Measurements from ENCODE around the gene NTN4.
"Not testable (repeated sequence)": the region's sequence is repeated elsewhere in the genome, so short reads cannot be mapped to it uniquely, and the experiment has no call there.

NTN4 gene

DNA sequence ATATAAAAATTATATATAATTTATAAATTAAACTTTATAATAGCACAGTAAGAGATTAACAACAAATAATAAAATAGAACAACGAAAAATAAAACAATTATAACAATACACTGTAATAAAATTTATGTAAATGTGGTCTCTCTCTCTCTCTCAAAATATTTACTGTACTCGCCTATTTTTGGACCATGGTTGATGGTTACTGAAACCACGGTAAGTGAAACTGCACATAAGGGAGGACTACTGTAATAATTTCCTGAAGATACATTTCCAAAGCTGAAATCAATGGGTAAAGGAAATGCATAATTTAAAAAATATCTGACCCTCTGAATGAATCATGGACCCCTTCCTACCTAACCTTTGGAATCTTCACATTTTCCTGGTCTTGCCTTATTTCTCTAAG lies 48.9 kb downstream of the NTN4 start:
- Mint-ChIP-seq H3K4me1 (ENCODE audit: low read depth) (no peaks in the 10 kb centered on the region), H3K27ac (no peak overlapping the region), H3K36me3 (ENCODE audit: low read depth) (no peaks in the 10 kb centered on the region), H3K4me3 (no peak overlapping the region), H3K27me3 (ENCODE audit: low read depth) (no peaks in the 10 kb centered on the region), H3K9me3 (no peaks in the 10 kb centered on the region)

DNA sequence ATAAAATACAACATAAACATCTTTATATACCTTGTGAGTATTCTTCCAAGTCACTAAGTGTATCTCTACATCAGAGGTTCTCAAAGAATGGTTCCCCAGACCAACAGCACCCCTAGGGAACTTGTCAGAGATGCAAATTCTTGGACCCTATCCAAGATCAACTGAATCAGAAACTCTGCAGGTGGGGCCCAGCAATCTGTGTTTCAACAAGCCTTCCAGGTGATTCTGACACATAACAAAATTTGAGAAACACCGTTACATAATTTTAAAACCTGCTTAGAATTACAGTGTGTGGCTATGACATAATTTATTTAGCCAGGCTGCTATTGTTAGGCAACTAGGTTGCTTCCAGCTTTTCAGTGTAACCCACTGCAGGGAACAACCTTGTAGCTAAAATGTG lies 49.8 kb downstream of the NTN4 start:
- no peaks in the 10 kb centered on the region for H3K27me3 Mint-ChIP-seq (ENCODE audit: low read depth)
- H3K36me3 Mint-ChIP-seq (ENCODE audit: low read depth): no peaks in the 10 kb centered on the region
- no peaks in the 10 kb centered on the region for H3K9me3 Mint-ChIP-seq
- no peak overlapping the region for H3K4me3 Mint-ChIP-seq
- H3K4me1 Mint-ChIP-seq (ENCODE audit: low read depth): no peaks in the 10 kb centered on the region
- no peak overlapping the region for H3K27ac Mint-ChIP-seq

DNA sequence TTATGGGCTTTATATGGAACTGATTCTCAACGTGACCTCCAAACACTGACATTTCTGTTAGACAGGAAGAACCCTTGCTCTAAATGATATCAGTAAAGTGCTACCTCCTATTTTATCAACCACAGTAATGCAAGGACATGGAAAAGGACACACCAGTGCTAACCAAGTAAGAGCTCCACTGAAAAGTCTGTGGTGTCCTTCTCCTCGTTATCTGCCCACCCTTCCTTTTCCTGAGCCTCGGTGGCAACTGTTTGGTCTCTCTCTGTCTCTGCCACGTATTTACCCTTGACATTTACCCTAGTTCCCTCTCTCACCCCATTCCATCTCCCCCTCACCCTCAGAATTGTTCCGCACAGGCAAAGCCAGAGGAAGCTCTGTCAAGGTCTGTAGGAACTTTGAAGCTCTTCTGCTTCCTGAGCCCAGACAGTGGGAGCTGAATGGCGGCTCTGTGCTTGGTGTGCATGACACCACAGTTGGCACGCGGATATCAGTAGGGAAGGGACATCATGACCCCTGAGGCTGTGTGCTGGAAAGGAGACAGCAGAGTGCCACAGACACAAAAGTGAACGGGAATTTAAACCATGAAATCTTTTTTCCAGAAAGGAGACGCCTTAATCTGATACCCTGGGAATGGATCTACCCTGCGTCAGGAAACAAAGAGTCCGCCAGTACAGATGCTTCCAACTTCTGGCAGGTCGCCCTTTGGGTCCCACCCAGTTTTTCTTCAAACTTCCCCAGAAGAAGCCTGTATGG lies 50.8 kb downstream of the NTN4 start:
- Mint-ChIP-seq H3K36me3 (ENCODE audit: low read depth) (no peaks in the 10 kb centered on the region), H3K4me3 (no peak overlapping the region), H3K9me3 (no peaks in the 10 kb centered on the region), H3K27me3 (ENCODE audit: low read depth) (no peaks in the 10 kb centered on the region), H3K27ac (no peak overlapping the region), H3K4me1 (ENCODE audit: low read depth) (no peaks in the 10 kb centered on the region)

DNA sequence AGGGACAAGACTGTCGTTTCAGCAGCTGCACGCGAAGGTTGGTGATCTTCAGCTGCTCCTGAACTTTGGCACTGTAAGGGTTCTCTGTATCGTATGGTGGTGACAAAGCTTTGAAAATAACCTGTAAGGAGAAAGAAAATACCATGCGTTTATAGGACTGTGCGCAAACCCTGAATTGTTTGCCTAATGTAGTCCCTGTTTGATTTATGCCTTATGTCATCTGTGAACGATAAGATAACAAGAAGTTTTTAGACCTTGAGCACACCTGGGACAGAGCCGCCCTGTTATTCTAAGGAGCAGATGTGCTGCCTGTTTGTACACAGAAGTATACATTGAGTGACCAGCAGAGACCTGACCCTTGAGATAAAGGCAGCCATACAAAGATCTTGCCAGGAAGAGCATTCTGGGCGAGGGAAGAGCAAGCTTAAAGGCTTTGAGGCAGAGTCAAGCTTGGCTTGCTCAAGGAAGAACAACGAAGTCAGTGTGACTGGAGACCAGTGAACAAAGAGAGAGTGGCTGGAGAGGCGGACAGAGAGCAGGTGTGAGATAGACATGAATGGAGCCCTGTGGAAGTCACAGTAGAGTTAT lies 52.4 kb downstream of the NTN4 start:
- Mint-ChIP-seq H3K9me3 (no peaks in the 10 kb centered on the region), H3K4me3 (no peak overlapping the region), H3K4me1 (ENCODE audit: low read depth) (no peaks in the 10 kb centered on the region), H3K27ac (no peak overlapping the region), H3K27me3 (ENCODE audit: low read depth) (no peaks in the 10 kb centered on the region), H3K36me3 (ENCODE audit: low read depth) (no peaks in the 10 kb centered on the region)

DNA sequence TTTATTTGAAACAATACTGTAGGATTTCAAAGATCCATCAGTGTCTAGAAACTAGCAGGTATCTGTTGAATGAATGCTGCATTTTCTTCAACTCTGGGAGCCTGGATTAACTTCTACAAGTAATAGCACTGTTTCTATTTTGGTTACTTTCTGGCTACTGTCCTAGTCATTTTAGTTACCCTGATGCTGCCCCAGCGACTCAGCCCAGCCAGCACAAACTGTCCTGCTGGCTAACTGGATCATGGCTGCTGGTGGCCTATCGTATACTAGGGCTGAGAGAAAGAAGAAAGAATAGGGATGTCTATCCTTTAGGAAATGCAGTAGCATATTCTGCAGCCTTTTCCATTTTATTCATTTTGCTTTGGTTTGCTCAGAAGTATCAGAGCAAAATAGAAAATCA lies 53.9 kb downstream of the NTN4 start:
- no peaks in the 10 kb centered on the region for H3K4me1 Mint-ChIP-seq (ENCODE audit: low read depth)
- H3K27me3 Mint-ChIP-seq (ENCODE audit: low read depth): no peaks in the 10 kb centered on the region
- H3K27ac Mint-ChIP-seq: no peak overlapping the region
- H3K9me3 Mint-ChIP-seq: no peaks in the 10 kb centered on the region
- no peak overlapping the region for H3K4me3 Mint-ChIP-seq
- H3K36me3 Mint-ChIP-seq (ENCODE audit: low read depth): no peaks in the 10 kb centered on the region

DNA sequence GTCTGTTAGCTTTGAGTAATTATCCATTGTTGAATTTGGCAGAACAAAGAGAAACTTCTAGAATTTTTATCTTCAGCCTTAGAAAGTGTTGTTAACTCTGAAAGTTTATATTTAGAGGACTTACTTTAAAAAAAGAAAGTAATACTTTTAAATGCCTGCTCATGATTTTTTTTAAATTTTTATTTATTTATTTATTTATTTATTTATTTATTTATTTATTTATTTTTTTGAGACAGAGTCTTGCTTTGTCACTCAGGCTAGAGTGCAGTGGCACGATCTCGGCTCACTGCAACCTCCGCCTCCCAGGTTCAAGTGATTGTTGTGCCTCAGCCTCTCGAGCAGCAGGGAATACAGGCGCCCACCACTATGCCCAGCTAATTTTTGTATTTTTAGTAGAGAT lies 54.8 kb downstream of the NTN4 start:
- not testable (repeated sequence) for H3K4me1 Mint-ChIP-seq (ENCODE audit: low read depth); H3K27me3 Mint-ChIP-seq (ENCODE audit: low read depth); H3K36me3 Mint-ChIP-seq (ENCODE audit: low read depth); H3K27ac Mint-ChIP-seq; H3K9me3 Mint-ChIP-seq; H3K4me3 Mint-ChIP-seq

DNA sequence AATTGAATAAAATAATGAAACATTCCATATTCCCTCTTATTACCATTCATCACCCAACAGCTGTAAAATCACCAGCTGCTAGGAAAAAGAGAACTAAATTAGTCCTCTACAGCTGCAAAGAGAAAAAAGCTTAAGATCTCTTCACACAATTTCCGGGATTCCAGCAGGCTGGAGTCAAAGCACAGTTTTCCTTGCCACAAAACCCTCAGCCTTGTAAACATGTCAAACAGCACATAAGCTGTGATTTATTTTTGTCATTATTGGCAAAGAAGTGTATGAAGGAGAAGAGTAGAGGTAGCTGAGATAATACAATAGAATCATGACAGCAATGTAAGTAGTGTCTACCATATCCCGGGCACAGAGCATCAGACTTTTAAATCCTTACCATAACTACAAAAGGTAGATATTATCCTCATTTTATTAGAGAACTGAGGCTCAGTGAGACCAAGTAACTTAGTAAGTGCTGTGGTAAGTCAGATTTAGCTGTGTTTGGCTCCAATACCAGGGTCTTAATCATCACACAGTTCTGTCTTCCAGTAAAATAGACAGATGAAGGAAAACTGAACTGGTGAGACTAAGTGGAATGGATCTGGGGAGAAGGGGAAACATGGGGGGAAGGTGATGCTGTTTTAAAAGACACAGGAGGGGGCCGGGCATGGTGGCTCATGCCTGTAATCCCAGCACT lies 57.3 kb downstream of the NTN4 start:
- H3K36me3 Mint-ChIP-seq (ENCODE audit: low read depth): no peaks in the 10 kb centered on the region
- H3K4me1 Mint-ChIP-seq (ENCODE audit: low read depth): no peaks in the 10 kb centered on the region
- H3K27me3 Mint-ChIP-seq (ENCODE audit: low read depth): no peaks in the 10 kb centered on the region
- H3K9me3 Mint-ChIP-seq: no peaks in the 10 kb centered on the region
- no peak overlapping the region for H3K4me3 Mint-ChIP-seq
- H3K27ac Mint-ChIP-seq: no peak overlapping the region

DNA sequence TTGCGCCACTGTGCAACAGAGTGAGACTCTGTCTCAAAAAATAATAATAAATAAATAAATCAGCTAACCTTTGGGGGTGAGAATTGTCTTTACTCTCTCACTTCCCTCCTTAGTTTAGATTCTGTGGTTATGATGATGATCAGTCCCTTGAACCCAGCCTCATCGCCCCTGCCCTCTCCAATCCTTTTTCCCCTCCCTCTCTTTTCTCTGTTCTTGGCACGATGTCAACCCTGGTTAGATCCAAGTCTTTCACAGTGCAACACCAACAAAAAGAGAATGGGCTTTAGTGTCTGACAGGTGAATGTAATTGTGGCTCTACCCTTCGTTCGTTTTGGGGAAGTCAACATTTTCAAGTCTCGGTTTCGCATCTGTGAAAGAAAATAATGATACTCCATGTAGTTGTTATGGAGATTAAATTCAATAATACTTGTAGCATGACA lies 59.0 kb downstream of the NTN4 start:
- peaks cover 5% of the 10 kb centered on the region for H3K27me3 Mint-ChIP-seq (ENCODE audit: low read depth)
- no peak overlapping the region for H3K27ac Mint-ChIP-seq
- no peak overlapping the region for H3K4me3 Mint-ChIP-seq
- H3K4me1 Mint-ChIP-seq (ENCODE audit: low read depth): no peaks in the 10 kb centered on the region
- peaks cover 8% of the 10 kb centered on the region for H3K9me3 Mint-ChIP-seq
- no peaks in the 10 kb centered on the region for H3K36me3 Mint-ChIP-seq (ENCODE audit: low read depth)

DNA sequence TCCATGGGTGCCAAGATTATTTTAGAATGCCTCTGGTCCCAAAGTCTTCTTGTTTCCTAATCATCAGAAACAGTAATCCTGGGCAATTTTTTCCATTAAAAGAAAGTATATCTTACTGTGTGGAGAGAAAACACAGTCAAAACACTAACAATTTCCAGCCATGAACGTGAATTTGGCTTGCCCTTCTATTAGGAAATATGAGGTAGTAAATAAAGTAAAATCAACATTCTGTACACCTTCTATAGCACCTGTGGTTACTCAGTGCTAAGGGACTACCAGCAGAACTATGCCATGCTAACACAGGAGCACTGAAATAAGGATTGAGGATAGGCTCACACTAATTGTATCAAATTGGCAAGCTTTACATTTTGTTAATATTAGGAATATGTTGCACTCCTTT lies 60.1 kb downstream of the NTN4 start:
- H3K36me3 Mint-ChIP-seq (ENCODE audit: low read depth): no peaks in the 10 kb centered on the region
- H3K4me1 Mint-ChIP-seq (ENCODE audit: low read depth): no peaks in the 10 kb centered on the region
- peaks cover 12% of the 10 kb centered on the region for H3K9me3 Mint-ChIP-seq
- H3K4me3 Mint-ChIP-seq: no peak overlapping the region
- H3K27ac Mint-ChIP-seq: no peak overlapping the region
- peaks cover 11% of the 10 kb centered on the region for H3K27me3 Mint-ChIP-seq (ENCODE audit: low read depth)

DNA sequence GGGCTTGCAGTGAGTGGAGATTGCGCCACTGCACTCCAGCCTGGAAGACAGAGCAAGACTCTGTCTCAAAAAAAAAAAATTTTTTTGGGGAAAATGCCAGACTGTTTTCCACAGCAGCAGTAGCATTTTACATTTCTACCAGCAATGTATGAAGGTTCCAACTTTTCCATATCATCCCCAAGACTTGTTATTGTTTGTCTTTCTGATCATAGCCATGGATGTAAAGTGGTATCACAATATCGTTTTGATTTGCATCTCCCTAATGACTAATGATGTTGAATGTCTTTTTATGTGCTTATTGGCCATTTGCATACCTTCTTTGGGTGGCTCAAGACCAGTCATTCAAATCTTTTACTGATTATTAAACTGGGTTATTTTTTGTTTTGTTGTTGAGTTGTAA lies 63.7 kb downstream of the NTN4 start:
- Mint-ChIP-seq H3K4me3 (no peak overlapping the region), H3K4me1 (ENCODE audit: low read depth) (no peaks in the 10 kb centered on the region), H3K27ac (no peak overlapping the region), H3K9me3 (peaks cover 12% of the 10 kb centered on the region), H3K36me3 (ENCODE audit: low read depth) (no peaks in the 10 kb centered on the region), H3K27me3 (ENCODE audit: low read depth) (peaks cover 11% of the 10 kb centered on the region)

DNA sequence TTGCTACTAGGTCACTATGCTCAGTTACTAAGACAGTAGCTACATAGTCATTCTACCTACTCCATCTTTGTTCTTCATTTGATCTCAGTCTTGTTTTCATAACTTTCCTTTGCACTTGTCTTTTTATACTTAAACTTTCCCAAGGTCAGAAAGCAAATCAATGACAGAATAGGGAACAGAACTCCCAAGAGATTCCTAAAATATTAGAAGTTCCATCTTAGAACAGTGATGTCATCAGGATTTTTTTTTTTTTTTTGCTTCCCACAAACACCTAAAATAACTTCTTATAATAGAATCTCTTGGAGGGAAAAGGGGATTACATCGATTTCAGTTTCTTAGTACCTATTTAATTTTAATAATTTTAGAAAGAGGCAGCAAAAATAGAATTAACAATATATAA lies 65.8 kb downstream of the NTN4 start:
- peaks cover 12% of the 10 kb centered on the region for H3K9me3 Mint-ChIP-seq
- H3K27ac Mint-ChIP-seq: no peak overlapping the region
- H3K4me1 Mint-ChIP-seq (ENCODE audit: low read depth): no peaks in the 10 kb centered on the region
- H3K27me3 Mint-ChIP-seq (ENCODE audit: low read depth): peaks cover 11% of the 10 kb centered on the region
- H3K4me3 Mint-ChIP-seq: no peak overlapping the region
- H3K36me3 Mint-ChIP-seq (ENCODE audit: low read depth): no peaks in the 10 kb centered on the region

DNA sequence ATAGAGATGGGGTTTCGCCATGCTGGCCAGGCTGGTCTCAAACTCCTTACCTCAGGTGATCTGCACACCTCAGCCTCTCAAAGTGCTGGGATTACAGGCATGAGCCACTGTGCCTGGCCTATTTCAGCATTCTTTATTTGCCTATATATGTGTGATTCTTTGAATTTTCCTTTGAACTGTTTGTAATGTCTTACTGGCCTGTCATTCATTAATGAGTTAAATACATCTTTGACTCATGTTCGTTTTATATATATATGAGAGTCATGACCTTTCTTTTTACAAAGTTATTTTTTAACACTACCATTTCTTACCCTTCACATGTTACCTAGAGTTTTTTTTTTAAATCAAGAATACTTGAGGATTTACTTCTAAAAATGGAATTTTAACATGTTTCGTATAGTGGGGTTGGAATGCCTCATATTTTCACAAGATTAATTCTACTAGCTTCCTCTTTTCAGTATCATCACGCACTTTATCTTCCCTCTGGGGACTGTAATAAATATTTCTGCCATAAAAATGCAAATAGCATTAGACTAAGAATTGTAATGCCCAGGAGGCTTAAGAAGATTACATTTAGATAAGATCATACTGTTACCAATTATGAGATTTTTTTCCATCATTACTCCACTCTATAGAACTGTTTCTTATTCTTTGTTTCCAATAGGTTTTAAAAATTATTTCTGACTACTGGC lies 66.7 kb downstream of the NTN4 start:
- Mint-ChIP-seq H3K27me3 (ENCODE audit: low read depth) (peaks cover 11% of the 10 kb centered on the region), H3K4me1 (ENCODE audit: low read depth) (no peaks in the 10 kb centered on the region), H3K36me3 (ENCODE audit: low read depth) (no peaks in the 10 kb centered on the region), H3K4me3 (no peak overlapping the region), H3K9me3 (peaks cover 12% of the 10 kb centered on the region), H3K27ac (no peak overlapping the region)

DNA sequence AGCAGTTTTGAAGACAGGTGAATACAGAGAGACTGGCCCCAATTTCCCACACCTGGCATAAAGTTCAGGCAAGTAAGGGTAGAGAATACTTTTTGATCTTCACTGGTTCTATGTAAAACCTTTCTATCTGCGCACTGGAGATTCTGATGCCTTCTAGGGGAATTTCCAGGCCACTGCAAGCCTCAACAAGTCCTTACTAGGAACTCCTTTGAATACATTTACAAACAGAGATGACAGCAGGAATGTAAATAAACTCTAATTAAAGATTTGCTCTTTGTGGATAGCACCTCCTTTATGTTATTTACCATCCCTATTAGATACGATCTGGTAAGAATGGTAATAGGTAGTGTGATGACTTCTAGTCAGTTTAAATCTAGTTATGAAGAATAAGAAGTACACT lies 69.2 kb downstream of the NTN4 start:
- Mint-ChIP-seq H3K4me1 (ENCODE audit: low read depth) (no peaks in the 10 kb centered on the region), H3K9me3 (peaks cover 2% of the 10 kb centered on the region), H3K4me3 (no peak overlapping the region), H3K36me3 (ENCODE audit: low read depth) (no peaks in the 10 kb centered on the region), H3K27me3 (ENCODE audit: low read depth) (peaks cover 7% of the 10 kb centered on the region), H3K27ac (no peak overlapping the region)

DNA sequence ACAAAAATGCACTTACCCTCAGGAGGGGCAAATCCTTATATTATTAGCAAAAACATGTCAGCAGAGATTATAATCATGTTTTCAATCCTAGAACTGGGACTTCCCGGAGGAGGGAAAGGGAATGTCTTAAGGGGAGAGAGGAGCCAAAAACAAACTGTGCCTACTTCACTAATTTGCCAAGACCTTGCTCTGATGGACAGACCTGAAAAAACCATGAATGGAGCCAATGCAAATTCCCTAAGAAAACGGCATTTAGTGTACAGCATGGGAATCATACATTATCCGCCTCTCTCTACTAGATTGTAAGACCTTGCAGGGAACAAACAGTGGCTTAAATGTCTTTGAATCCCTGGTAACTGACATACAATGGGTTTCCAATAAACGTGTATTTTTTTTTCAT lies 70.4 kb downstream of the NTN4 start:
- Mint-ChIP-seq H3K4me1 (ENCODE audit: low read depth) (no peaks in the 10 kb centered on the region), H3K4me3 (no peak overlapping the region), H3K27me3 (ENCODE audit: low read depth) (peaks cover 3% of the 10 kb centered on the region), H3K36me3 (ENCODE audit: low read depth) (no peaks in the 10 kb centered on the region), H3K9me3 (no peaks in the 10 kb centered on the region), H3K27ac (no peak overlapping the region)

DNA sequence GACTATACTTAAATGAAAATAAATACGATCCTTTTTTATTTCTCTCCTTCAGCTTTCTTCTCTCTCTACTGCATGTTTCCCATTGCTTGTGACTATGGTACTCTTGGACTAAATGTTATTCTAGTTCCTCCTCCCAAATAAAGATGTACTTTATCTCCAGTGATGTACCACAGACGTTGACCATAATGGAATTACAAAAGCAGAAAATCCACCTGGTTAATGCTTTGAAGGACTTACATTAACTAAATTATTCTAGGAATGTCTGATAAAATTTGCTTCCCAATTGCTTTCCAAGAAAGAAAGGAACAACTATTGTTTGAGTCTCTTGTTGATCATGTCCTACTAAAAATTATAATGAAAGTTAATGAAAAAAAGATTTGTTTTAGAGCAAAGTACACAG lies 71.8 kb downstream of the NTN4 start:
- no peak overlapping the region for H3K4me3 Mint-ChIP-seq
- no peak overlapping the region for H3K27ac Mint-ChIP-seq
- peaks cover 3% of the 10 kb centered on the region for H3K27me3 Mint-ChIP-seq (ENCODE audit: low read depth)
- H3K9me3 Mint-ChIP-seq: no peaks in the 10 kb centered on the region
- H3K4me1 Mint-ChIP-seq (ENCODE audit: low read depth): no peaks in the 10 kb centered on the region
- no peaks in the 10 kb centered on the region for H3K36me3 Mint-ChIP-seq (ENCODE audit: low read depth)
